Activated CD8-positive, alpha-beta memory T cell treated with anti-CD3 and anti-CD28 coated beads for 1 hour (primary cell): ENCODE data around the gene GLMP.

Experiments used
- DNase-seq, 2 donors: peaks; one replicate each; pipeline ENCODE4 v3.0.0-alpha.2; 2020; ENCODE audit warnings: low read depth in 1 of 2; ENCODE audit errors: extremely low read depth in 1 of 2

Gene GLMP

DNA sequence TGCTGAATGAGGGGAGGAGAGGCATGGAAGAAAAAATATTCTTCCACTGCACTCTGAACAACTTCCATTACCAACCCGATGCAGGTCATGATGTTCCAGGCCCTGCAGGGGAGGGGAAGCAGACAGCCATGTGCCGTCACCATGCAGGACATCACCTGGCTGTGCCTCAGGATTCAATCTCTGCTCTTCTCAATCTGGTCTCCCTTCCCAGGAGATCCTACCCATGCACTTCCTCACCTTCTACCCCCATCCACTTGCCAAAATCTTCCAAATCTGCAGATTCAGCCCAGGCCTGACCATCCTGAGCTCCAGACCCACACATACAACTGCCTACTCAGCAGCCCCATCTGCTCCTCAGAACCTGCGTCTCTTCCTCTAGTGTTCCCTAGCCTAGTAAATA, 41.8 kb downstream of the GLMP start:
- DNase-seq = no peak

DNA sequence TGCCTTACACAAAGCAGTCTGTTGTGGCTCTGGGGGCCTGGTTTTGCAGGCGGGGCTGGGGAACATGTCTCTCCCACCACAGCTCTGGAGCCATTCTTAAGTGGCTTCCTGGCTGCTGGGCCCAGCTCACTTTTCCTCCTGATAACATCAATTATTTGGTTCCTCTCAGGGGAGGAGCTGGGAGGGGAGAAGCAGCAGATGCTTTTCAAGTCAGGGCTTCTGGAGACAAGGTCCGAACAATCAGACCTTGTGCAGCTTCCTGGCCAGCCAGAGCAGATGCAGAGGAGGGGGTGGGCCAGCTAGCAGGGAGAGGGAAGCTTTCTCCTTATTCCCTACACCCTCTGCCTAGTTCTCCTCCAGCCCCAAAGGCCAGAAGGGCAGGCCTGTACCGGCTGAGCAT, 44.0 kb downstream of the GLMP start:
- DNase-seq = no peak

DNA sequence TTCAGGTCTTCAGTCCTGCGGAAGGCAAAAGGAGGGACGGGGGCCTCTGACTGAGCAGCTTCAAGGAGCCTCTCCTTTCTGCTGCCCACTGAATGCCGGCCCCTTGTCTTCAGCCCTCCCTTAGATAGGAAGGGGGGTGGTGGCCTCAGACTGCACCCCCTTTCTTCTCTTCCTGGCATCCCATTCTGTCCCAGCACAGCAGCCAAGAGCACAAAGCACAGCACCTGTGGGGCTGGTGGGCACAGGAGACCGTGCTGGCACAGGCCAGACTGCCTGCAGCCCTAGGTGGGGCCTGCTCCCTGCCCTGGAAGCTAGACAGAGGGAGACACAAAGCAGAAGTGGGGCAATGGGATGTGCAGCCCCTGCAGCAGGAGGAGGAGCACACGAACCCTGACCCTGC, 45.9 kb downstream of the GLMP start:
- DNase-seq = no peak

DNA sequence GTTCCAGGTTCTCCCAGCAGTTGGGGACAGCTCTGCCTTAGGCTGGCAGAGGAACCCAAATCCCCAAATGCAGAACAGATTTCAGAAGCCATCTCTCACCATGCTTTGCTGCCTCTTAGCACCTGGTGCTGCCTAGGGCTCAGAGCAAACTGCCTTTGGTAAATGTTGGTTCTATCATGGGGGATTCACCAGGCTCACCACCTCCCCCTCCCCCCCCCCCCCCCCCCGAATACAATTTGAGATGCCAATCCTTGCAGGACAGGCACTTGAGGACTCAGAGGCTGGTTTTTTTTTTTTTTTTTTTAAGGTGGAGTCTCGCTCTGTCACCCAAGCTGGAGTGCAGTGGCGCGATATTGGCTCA, 47.2 kb downstream of the GLMP start:
- no peak for DNase-seq

DNA sequence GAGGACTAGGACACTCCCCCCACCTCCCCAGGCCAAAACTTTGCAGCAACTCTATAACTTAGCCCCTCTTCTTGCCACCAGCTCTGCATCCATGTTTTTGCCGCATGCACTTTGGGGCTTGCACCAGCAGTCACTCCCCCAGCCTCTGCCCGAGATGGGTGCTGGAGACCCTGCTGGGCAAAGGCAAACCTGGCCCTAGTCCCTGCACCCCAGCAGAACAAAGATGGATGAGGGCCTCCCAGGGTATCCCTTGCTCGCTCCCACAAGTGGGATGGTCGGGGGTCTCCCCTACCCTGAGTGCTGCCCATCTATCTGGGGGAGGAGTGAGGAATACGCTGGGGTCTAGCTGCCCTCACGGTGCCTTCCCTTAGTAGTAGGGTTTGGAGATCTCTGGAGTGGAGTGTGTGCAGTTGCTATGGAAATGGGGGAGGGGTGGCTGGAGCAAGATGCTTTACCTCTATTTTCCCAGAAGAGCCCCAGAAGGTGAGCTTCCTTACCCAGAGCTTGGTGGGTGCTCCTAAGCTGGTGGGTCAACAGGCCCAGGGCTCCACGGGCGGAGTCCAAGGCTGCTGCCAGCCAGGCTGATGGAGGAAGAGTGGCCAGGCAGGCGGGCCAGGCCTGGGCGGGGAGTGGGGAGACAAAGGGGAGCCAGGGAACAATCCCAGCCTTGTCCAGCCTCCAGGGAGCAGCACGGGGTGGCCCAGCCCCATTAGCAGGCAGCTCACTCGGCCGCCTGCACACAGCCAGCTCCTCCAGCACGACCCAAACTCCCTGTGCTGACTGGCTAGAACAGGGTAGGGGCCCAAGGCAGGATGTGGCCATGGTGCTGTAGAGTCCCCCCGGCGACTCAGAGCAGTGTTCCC, 47.8 kb downstream of the GLMP start, which contains the start of gene PAQR6:
Gene PAQR6, minus strand, starts transcription at position 597 of the 863 bp plus-strand sequence. CDS start 1,325 bp downstream, outside the sequence.
- DNase-seq = no peak

DNA sequence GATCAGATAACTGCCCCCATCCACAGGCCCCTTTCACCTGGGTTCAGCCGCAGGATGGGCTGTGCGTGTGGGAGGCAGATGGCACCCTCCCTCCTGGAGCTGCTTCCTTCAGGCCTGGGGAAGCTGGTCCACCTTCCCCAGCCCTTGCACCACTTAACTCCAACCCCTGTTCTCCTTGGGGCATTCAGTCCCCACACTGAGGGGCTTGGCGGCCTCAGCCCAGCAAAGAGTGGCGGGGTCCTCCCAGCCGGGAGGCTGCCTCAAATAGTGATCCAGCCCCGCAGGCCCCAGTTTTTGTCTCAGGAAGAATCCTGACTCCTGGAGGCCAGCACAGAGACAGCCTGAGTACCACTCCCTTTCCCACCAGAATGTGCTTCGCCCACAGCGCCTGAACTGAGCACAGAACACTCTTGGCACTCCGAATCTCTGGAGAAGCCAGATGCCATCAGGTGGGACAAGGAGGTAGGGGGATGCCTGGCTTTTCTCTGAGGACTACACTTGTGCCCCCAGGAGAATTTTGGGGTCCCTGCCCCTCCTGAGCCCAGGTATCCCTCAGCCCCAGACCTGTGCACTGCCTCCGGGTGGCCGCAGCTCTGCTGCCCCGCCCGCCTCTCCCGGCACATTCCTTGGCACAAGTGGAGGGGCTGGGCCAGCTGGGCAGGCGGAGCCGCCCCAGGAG, 48.6 kb downstream of the GLMP start:
- no peak for DNase-seq

DNA sequence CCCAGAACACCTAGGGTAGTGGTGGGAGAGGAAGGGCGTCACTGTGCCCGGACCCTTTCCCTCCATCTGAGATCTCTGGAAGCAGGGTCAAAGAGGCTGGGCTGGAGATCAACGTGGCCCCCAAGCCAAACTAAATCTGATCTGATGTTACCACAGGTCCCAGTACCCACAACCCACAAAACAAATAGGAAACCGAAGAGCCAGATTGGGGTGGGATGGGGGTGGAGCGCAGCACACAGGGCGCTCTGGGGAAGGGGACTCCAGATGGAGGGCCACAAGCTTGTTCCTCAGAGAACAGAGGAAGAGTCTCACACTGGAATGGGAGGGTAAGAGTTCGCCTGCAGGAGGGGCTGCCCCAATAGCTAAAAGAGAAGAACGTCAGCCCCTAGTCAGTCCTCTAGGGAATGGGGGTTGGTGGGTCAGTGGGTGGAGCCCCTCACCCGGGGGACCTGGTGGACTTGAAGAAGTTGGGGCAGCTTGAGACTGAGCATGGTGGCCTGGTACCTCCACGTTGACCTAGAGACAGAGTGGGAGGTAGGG, 49.2 kb downstream of the GLMP start:
- no peak for DNase-seq

DNA sequence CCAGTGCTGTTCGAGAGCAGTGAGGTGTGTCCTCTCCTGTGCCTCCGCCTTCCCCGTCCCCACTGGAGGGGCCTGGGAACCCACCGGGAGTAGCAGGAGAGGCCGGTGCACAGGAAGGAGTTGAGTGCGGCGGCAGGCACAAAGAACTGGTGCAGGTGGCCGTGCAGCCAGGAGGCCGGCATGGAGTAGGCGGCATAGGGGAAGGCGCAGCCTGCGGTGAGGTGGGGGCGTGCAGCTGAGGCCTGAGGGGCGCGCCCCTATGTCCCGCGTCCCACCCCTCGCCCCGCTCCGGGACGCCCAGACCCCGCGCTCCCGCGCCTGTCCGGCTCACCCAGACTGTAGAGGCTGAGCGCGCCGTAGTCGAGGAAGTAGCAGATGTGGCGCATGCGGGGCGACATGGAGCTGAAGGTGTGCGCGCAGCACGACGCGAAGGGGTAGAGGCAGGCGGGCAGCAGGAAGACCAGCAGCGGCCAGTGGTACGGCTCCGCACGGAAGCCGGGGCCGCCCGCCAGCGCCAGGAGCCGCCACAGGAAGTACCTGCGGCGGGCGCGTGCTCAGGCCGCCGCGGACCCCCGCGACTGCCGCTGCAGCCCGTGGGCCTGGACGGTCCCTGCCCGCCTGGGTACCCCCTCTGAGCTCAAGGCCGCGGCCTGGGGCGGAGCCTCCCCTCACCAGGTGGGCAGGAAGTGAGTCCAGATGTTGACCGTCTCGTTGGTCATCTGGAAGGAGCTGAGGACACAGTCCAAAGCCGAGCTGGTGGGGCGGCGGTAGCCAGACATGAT, 49.8 kb downstream of the GLMP start:
- DNase-seq = no peak

DNA sequence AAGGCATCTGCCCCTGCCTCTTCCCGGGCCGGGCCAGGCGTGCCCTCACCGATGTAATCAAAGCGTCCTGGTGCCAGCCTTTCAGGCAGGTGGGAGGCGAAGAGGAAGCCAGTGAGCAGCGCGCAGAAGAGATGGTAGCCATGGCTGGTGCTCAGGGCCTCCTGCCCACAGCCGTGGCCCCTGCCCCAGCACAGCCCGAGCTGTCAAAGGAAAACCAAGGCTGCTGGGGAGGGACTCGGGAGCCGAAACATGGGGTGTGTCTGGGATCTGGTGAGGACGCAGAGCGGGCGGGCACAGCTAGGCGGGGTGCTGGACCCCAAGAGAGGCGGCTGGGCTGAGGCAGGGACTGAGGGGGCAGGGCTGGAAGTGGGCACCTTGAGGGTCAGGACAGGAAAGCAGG, 50.8 kb downstream of the GLMP start:
- DNase-seq = no peak

DNA sequence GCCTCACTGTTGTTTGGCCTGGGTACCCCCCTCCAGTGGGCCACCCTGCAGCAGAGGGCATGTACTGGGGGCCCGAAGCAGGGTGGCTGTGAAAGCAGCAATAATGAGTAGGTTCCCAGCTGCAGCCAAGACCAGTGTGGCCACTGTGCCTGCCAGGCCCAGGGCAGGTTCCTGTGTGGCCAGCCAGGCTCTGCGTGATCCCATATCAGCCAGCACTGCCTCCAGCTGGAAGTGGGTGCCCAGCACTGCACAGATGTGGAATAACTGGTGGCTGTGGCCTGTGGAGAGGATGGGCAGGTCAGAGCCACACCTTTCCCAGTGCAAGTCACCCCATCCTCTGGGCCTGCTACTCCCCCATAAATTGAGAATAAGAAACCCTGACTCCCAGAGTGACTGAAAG, 51.4 kb downstream of the GLMP start:
- DNase-seq = no peak

DNA sequence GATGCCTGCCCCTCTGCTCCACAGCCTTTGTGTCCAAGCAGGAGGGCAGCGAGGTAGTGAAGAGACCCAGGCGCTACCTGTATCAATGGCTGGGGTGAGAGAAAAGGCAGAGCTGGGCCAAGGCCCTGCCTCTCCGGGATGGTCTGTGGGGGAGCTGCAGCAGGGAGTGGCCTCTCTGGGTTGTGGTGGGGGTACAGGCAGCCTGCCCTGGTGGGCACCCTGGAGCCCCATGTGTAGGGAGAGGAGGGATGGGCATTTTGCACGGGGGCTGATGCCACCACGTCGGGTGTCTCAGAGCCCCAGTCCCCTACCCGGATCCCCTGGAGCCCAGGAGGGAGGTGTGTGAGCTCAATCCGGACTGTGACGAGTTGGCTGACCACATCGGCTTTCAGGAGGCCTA, 52.7 kb downstream of the GLMP start:
- DNase-seq = no peak
